DMS53 treated with DMSO at 0.1 percent for 48 hours (cell line): ENCODE data around the gene COL7A1.

ENCODE experiments used
- DNase-seq: peaks from one replicate; lab custom pipeline; 2025; ENCODE audit not compliant: unreplicated experiment; lab: John Stamatoyannopoulos, UW

The COL7A1 gene

DNA sequence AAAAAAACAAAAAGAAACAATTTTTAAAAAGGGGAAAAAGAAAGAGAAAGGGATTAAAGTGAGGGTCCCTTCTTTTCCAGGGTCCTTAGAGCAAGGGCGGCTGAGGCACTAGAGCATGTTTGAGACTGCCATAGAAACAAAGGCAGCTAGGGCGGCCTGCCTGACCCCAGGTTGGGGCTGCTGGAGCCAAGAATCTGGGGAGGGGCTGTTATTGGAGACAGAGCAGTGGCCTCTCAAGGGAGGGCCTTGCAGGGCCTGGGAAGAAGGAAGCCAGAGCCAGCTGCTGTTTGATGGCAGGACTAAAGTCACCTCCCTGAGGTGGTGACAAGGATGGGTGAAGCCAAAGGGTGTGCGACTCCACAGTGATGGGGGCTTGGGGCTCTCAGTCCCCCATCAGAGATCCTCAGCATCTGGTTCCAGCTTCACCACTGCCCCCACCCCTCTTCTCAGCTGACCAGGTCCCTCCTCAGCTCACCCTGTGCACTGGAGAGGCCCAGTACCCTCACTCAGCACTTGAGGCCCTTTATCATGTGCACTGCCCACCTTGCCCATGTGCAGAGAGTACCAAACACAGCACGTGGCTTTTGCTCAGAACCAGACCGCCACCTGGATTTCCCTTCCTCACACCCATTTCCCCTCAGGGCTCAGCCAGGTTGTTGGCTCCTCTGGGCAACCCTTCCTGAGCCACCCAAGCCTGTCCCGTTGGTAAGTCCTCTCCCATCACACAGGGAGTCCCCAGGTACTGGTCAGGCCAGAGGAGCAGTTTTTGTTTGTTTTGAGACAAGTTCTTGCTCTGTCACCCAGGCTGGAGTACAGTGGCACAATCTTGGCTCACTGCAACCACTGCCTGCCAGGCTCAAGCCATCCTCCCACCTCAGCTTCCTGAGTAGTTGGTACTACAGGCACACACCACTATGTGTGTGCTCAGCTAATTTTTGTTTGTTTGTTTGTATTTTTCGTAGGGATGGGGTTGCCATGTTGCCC is 24.7 kb upstream of the COL7A1 start:
- DNase-seq = no peak

DNA sequence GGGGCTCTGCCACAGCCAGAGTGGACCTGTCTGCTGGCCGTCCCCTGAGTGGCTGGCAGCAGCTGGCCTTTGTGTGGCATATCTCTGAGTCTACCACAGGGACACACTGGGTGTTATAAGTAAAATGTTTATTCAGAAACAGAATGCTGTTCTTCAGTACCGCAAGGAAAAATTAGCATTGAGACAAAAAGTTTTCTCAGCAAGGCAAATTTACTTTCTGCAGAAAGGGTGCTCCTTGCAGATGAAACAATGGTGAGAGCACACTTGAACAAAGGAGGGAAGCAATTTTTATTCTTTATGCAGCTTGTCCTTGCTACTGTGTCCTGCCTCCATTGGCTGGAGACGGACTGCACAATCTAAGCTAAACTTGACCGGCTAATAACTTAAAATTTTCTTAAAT is 22.4 kb upstream of the COL7A1 start:
- no peak for DNase-seq

DNA sequence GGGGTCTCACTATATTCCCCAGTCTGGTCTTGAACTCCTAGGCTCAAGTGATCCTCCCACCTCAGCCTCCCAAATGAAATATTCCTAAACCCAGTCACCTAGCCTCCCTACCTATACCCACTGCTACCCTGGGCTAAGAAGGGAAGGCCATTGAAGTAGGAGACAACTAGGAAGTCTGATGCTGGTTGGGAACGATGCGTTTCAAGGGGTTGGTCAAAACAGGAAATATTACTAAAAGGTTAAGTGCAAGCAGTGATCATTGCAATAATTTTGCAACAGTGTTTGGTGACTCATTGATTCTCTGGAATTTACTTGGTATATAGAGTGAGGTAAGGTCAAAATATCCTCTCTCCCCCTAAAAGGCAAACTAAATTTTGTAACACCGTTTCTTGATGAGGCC is 18.9 kb upstream of the COL7A1 start:
- no peak for DNase-seq

DNA sequence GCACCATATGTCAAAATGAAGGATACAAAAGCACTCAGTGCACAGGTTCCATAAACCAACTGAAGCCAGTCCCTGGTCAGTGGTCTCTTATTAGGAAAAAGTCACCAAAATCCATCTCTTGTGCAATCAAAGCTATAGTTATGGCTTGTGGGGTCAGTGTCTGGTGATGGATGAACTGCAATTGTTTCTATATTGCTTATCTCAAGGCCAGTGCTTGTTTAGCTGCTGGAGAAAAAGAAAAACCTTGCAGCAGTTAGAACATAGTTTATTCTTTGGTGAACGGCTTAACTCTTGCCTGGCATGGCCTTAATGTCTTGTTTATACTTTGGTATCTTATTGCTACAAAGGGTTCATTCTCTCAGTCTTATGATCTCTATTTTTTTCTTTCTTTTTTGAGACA is 17.2 kb upstream of the COL7A1 start:
- no peak for DNase-seq

DNA sequence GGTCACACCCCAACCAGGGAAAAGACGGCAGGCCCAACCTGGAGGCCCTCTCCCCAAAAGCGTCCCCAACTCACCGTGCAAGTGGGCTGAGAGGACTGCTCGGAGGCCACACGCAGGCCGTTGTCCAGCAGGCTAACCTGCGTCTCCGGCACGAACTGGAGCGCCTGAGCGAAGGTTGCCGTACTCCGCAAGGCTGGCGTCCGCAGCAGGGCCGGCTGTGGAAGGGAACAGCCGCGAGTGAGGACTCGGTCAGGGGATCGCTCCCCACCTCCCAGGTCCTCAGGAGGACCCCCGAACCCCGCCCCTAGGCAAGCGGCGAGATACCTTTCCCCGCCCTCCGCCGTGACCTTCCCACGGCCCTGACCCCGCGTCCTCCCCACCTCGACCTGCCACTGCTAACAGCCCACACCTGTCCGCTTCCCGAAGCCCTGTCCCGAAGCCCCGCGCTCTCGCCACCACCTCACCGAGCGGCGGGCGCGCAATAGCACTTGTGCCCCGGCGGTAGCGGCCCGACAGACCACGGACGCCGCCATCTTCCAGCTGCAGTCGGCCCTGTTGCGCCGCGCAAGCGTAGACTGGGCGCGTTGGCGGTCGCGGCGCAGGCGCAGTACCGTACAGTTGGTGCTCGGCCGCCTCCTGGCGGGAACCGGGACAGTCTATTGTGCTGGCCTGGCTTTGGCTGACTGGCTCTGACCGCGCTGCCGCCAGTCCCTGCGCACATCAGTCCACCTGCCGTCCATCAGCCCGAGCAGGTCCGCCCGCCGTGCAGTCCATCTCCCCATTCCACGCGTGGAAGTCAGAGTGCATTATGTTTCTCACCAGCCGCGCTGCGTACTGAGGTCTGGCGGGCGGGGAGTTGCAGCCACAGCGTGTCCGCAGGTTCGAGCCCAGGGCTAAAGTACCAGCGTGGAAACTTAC is 14.2 kb upstream of the COL7A1 start, which contains the start of gene UQCRC1:
UQCRC1 (minus strand) TSS at position 559 of the 918 bp plus-strand sequence; CDS start at position 533, 26 bp downstream.
- DNase-seq = peak; percentile 34

DNA sequence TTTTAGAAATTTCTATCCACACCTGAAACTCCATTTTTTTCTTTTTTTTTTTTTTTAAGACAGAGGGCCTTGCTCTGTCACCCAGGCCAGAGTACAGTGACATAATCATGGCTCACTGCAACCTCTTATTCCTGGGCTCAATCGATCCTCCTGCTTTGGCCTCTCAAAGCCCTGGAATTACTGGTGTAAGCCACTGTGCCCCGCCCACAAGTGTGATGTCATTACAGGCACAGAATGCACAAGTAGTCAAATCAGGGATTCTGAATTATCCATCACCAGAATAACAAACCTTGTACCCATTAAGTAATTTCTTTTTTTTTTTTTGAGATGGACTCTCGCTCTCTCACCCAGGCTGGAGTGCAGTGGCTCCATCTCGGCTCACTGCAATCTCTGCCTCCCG is 12.4 kb upstream of the COL7A1 start:
- no peak for DNase-seq

DNA sequence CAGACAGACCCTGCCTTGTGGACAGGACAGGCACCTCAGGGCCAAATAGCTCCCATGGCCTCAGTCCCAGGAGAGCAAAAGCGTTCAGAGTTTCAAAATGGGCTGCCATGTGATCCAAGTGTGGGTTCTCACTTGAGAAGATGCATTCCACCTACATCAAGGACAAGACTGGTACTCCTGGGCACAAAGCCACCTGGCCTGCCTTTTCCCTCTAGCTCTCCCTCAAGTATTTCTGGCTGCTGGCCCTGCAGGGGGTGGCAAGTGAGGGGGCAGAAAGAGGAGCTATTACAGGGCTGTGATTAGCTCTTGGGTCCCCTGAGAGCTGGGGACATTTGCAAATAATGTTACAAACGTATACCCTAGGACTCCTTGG is 6.5 kb upstream of the COL7A1 start:
- DNase-seq = no peak

DNA sequence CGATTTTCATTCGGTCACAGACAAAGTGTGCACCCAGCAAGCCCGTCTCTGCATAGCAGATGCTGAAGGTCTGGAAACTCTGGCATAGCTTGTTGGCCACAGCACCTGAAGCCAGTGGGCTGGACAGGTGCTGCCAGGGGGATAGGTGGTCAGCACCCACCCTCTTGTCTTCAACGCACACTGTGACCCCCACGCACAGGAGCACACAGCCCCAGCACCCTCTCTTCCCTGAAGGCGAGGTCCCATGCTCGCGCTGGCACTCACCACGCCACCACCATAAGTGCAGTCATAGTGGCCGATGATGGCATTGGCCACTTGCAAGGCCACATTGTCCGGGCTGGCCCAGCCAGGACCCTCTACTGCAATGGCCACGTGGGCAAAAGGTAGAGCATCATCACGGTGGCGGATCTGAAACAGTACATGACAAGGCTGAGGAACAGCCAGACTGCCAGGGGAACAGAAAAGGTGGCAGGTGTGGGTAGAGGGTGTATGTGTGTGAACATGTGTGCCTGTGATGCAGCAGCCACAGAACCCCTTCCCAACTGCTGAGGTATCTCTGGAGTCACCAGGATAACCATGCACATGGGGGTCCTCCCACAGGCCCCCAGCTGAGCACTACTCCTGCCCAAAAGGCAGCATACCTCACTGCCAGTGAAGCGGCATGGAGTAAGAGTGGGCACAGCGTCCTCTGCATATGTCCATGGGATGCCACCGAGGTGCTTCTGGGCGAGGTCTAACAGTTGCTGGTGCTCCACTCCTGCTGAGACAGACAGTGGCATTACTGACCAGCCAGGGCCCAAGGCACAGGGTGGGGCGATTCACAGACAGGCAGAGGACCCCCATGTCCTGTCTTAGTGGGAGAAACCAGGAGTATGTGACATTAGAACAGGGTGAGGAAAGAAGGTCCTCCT is 5.8 kb upstream of the COL7A1 start:
- DNase-seq = no peak

DNA sequence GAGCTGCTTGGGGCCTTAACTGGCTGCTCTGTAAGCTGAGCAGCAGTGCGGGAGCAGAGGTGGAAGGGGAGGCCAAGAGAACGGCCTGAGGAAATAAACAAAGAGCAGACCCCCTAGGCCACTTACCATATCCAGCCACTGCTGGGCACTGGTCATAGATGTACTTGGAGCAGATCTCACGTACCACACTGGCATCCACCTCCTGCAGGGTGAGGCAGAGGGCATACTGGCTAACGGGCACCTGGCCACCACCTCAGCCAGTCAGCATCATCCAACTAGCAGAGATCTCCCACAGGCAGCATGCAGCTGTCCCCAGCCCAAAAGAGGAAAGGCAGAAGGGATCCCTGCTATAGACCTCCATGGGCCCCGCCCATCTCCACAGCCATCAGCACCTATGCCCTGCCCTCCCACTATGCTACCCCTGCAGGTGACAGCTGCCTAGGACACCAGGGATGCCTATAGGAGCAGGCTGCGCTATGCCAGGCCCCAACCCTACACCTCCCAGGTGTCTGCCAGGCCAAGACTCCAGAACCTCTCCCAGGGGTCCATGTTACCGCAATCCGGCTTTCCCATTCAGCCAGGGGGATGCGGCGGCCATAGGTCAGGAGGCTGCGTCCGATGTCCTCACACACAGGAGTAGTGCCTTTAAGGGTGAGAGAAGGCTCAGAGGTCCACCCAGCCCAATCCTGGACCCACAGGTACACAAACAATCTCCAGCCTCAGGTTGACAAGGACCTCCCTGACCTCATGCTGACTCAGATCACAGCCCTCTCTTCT is 4.6 kb upstream of the COL7A1 start:
- DNase-seq = no peak

DNA sequence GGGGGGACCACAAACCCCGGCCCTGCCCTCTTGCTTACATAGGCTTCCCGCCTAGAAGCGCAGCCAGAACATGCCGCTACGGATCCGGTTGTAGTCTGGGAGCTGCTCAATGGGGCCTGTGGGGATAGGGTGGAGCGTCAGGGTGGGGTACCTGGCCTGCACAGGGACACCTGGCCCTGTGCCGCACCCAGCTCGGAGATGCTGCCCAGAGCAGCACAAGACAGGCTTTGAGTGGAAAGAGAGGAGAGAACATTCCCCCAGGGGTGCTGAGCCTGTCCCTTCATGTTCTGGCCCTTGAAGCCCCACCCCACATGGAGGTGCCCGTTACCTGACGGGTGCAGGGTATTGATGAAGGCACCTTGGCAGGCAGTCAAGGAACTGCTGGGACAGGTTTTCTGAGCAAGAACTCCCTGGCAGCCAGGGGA is 4.0 kb upstream of the COL7A1 start:
- DNase-seq = no peak

DNA sequence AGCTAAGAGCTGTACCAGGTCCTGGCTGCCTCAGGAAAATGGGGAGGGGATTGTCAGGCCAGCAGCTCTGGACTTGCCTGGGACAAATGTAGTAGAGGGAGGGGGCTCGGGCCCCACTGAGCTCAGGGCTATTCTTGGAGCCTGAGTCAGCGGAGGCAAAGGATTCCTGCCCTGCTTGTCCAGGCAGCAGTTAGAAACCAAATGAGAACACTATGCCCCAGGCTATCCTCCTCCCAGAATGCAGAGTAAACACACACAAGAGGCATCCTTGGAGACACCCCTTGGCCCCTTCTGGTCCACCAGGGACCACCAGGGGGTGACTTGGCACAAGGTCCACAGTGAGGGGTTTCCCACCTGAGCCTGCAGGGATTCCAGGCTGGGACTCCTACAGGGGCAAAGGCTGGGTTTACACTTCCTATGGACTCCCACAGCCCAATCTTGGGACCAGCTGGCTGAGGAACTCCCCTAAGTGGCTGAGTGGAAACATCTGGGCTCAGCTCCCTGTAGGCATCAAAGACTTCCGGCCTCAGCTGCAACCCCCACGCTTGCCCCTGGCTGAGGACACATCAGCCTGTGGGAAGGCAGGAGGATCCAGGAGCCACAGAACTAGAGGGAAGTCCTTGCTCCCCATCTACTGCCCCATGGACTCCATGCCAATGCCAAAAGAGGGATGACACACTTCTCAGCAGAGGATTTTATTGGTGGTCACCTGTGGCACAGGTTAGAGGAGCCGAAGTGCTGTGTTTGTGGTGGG is 3.4 kb upstream of the COL7A1 start:
- no peak for DNase-seq

DNA sequence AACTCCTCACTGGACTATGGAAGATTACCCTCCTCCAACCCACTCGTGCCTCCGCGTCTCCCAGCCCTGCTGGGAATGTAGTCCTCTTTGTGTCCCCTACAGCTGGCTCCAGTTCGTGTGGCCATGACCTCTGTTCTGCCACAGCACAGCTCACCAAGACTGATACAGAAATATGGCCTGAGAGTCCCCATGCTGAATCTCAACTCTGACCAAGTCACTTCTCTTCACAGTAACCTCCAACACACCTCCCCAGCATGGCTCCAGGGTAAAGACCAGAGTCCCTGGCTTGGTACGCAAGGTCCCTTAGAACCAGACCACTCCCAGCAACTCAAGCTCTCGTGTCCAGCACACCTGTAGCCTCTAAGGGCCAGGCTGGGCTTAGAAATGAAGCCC is 2.3 kb upstream of the COL7A1 start:
- DNase-seq = no peak

DNA sequence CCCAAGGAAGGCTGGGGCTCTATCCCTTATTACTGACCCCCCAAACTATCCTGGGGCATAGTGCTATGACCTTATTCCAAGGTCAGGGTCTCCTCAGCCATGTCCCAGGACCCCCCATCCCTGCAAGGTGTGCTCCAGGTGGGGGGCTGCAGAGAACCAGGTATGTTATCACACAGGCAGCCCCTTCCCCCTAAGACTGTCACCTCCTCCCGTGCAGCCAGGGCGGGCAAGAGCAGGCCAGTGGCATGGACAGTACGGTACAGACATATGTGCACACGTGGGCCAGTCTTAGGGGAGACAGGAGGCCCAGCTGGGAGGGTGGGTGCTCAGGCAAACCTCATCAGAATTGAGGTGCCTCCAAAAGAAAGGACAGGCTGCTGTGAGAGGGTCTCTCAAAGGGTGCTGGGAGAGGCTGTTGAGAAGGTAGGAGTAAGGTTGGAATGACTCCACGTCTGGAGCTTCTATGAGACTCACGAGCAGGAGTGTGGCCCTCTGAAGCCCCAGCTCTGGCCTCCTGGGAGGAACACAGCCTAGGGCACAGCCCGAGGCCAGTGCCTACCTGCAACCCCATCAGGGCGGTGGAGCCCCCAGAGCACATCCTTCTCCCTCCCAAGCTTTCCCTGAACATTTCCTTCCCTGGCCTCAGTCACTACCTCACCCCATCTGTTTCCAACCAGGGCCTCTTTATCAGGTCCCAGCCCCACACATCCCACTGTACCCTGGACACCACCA is 1.7 kb upstream of the COL7A1 start:
- no peak for DNase-seq

DNA sequence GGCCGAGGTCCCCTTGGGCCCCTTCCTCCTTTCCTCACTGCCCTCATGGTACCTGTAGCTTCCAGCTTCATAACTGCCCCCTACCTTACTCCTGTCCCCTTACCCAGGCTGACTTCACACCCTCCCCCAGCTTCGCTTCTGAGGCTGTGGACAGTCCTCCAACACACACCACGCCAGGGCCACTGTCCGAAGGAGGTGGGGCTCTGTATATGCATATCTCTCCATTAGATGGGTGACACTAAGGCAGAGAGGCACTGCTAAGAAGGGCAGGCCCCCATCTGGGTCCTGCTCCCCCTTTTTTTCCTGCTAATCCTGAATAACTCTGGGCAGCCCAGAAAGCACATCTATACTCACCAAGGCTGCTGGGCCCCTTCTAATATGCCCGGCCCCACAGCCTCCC is 1.0 kb upstream of the COL7A1 start:
- no peak for DNase-seq

DNA sequence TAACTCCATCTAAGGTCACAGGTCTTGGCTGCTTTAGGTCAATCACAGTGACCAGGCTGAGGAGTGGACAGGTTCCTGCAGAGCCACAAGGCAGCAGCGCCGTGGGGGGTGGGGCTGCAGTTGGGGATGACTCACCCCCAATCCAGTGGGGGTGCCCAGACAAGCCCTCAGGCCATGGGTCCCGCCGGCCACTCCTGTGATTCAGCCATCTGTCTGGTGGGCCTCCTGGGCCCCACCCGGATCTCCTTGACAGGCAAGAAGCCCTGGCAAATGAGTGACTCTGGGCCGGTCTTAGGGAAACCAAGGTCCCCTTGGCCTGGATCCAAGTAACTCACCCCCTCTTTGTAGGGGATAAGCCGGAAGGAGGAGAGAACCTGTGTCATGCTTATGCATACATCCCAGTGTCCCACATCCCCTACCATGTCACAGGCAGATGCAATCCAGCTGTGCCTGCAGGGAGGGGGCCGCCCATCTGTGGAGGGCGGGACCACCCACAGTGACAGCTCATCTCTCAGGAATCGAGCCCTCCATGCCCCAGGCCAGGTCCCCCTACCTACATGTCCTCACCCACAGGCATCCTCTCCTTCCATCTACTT is 495 bp upstream of the COL7A1 start:
- no peak for DNase-seq

DNA sequence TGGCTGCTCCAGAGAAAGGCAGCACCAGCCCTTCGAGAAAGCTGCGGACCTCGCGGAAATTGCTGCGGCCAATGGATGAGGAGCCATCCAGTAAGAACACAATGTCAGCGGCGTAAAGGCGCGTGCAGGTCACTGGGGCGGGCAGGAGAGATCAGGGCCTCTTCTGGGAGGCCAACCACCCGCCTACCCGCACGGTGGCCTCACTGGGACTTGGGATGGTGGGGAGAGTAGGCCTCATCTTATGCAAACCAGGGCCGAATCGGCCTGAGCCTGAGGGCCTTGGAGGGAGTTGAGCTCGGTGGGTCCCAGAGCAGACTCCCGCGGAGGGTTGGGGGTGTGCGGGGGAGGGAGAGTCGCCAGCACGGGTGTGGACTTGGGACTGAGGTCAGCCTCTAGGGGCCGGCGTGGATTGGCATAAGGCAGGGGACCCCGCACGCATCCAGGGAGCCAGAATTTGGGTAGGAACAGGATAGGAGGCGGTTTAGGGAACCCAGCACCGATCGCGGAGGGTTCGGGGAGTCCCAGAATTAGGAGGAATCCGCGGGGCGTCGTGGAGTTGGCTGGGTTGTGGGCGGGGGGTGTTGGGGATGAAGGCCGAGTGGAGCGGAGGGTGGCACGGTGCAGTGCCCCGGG is 596 bp downstream of the COL7A1 start:
- peak; percentile 16 for DNase-seq

DNA sequence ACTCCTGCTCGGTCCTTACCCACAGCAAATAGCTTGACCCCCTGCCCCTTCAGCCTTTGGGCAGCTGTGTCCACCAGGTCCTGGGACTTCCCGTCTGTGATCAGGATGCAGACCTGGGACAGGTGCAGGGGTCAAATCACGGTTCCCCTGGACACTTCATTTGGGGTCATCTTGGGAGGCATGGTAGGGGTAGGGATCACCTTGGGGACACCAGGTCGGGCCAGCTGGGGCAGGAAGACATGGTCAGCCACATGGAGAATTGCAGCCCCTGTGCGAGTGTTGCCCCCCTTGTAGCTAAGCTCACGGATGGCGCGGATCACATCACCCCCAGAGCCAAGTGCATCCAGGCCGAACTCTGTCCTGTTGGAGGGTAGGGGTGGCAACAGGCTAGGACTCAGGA is 1.8 kb downstream of the COL7A1 start:
- no peak for DNase-seq
